Activated naive CD8-positive, alpha-beta T cell treated with anti-CD3 and anti-CD28 coated beads, Interleukin-2, amount 50 U/mL, for 24 hours (primary cell): ENCODE results near the gene CPSF7.
"Not testable (repeated sequence)": the region's sequence is repeated elsewhere in the genome, so short reads cannot be mapped to it uniquely, and the experiment has no call there.

Source experiments
- ATAC-seq: fragments of 150-1000 bp; cut with Tn5 transposase; one replicate; pipeline ENCODE4 v1.10.0; 2021
- DNase-seq: peaks from one replicate; pipeline ENCODE4 v3.0.0; 2021
- H3K27ac Mint-ChIP-seq: one replicate; pipeline ENCODE4 v1.8.0; 2021; ENCODE audit warnings: mild to moderate bottlenecking, mixed read lengths
- H3K27me3 Mint-ChIP-seq: one replicate; pipeline ENCODE4 v1.8.0; 2021; ENCODE audit warnings: mixed read lengths
- H3K36me3 Mint-ChIP-seq: one replicate; pipeline ENCODE4 v1.8.0; 2021; ENCODE audit warnings: low read depth, mixed read lengths
- H3K4me1 Mint-ChIP-seq: one replicate; pipeline ENCODE4 v1.8.0; 2021; ENCODE audit warnings: mixed read lengths
- H3K4me3 Mint-ChIP-seq: one replicate; pipeline ENCODE4 v1.8.0; 2021; ENCODE audit warnings: mild to moderate bottlenecking, moderate library complexity, mixed read lengths
- H3K9me3 Mint-ChIP-seq: one replicate; pipeline ENCODE4 v1.8.0; 2021; ENCODE audit warnings: mixed read lengths

CPSF7 gene

DNA sequence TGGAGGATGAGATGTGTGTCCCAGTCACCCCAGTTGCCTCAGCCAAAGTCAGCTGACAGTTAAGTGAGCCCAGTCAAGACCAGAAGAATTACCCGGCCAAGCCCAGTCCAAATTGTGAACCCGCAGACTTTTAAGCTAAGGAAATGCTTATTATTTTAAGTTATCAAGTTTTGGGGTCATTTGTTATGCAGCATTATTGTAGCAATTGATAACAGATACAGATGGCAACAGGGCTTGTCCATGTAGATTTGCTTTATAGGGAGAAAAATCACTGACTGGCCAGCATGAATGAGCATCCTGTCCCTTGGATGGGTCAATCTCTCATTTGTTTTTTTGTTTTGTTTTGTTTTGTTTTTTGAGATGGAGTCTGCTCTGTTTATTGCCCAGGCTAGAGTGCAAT, 23.1 kb upstream of the CPSF7 start:
- H3K36me3 Mint-ChIP-seq: peaks cover 26% of the 10 kb centered on the region
- no peak for DNase-seq
- H3K4me1 Mint-ChIP-seq: peaks cover 10% of the 10 kb centered on the region
- no peaks in the 10 kb centered on the region for H3K27me3 Mint-ChIP-seq
- no peak for ATAC-seq
- no peak overlapping the region for H3K4me3 Mint-ChIP-seq
- no peak overlapping the region for H3K27ac Mint-ChIP-seq
- no peaks in the 10 kb centered on the region for H3K9me3 Mint-ChIP-seq

- Mint-ChIP-seq H3K9me3 (no peaks in the 10 kb centered on the region), H3K27ac (no peak overlapping the region), H3K4me1 (peaks cover 22% of the 10 kb centered on the region), H3K27me3 (no peaks in the 10 kb centered on the region), H3K36me3 (peaks cover 22% of the 10 kb centered on the region), H3K4me3 (no peak overlapping the region)
- DNase-seq (no peak), ATAC-seq (no peak)
These were observed 18.8 kb upstream of the CPSF7 start for GRCh38 chr11:61448552-61448927.

- DNase-seq (no peak), ATAC-seq (peak; percentile 88)
- peaks cover 28% of the 10 kb centered on the region for H3K36me3 Mint-ChIP-seq
- H3K4me1 Mint-ChIP-seq: peaks cover 28% of the 10 kb centered on the region
- H3K27ac Mint-ChIP-seq: peak overlapping the region; percentile 85
- H3K9me3 Mint-ChIP-seq: no peaks in the 10 kb centered on the region
- H3K4me3 Mint-ChIP-seq: no peak overlapping the region
- no peaks in the 10 kb centered on the region for H3K27me3 Mint-ChIP-seq
These were observed 18.1 kb upstream of the CPSF7 start for GRCh38 chr11:61447601-61448551.

- peak overlapping the region; percentile 64 for H3K27ac Mint-ChIP-seq
- no peak overlapping the region for H3K4me3 Mint-ChIP-seq
- no peaks in the 10 kb centered on the region for H3K9me3 Mint-ChIP-seq
- ATAC-seq (peak; percentile 77), DNase-seq (peak; percentile 84)
- peaks cover 35% of the 10 kb centered on the region for H3K4me1 Mint-ChIP-seq
- no peaks in the 10 kb centered on the region for H3K27me3 Mint-ChIP-seq
- peaks cover 33% of the 10 kb centered on the region for H3K36me3 Mint-ChIP-seq
These were observed 16.5 kb upstream of the CPSF7 start for GRCh38 chr11:61446211-61446651.

GRCh38 chr11:61445516-61445915, 15.7 kb upstream of the CPSF7 start:
- Mint-ChIP-seq H3K27ac (no peak overlapping the region), H3K4me1 (peaks cover 33% of the 10 kb centered on the region)

DNA sequence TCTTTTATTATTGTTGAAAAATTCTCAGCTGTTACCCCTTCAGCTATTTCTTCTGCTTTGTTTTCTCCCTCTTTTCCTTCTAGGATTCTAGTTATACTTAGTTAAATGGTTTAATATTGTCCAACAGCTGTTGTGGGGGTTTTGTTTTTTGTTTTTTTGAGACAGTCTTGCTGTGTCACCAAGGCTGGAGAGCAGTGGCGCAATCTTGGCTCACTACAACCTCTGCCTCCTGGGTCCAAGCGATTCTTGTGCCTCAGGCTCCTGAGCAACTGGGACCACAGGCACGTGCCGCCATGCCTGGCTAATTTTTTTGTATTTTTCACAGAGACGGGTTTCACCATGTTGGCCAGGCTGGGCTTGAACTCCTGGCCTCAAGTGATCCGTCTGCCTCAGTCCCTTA, 12.8 kb upstream of the CPSF7 start:
- Mint-ChIP-seq H3K9me3 (no peaks in the 10 kb centered on the region), H3K27ac (peak overlapping the region; percentile 67), H3K27me3 (no peaks in the 10 kb centered on the region), H3K36me3 (peaks cover 49% of the 10 kb centered on the region), H3K4me3 (no peak overlapping the region), H3K4me1 (peaks cover 23% of the 10 kb centered on the region)
- no peak for ATAC-seq
- DNase-seq: no peak

More at GRCh38 chr11:61445516-61445915, 15.7 kb upstream of the CPSF7 start:
- Mint-ChIP-seq H3K27me3 (no peaks in the 10 kb centered on the region), H3K4me3 (no peak overlapping the region), H3K9me3 (no peaks in the 10 kb centered on the region), H3K36me3 (peaks cover 33% of the 10 kb centered on the region)
- DNase-seq (no peak), ATAC-seq (no peak)

GRCh38 chr11:61439615-61440014, 9.8 kb upstream of the CPSF7 start:
- H3K27ac Mint-ChIP-seq: no peak overlapping the region
- ATAC-seq: no peak
- no peaks in the 10 kb centered on the region for H3K27me3 Mint-ChIP-seq

GRCh38 chr11:61437496-61437895, 7.7 kb upstream of the CPSF7 start:
- H3K4me1 Mint-ChIP-seq: peaks cover 33% of the 10 kb centered on the region
- no peaks in the 10 kb centered on the region for H3K9me3 Mint-ChIP-seq
- H3K27me3 Mint-ChIP-seq: no peaks in the 10 kb centered on the region
- no peak for ATAC-seq
- no peak for DNase-seq
- H3K27ac Mint-ChIP-seq: no peak overlapping the region
- H3K4me3 Mint-ChIP-seq: no peak overlapping the region
- peaks cover 53% of the 10 kb centered on the region for H3K36me3 Mint-ChIP-seq

More at GRCh38 chr11:61439615-61440014, 9.8 kb upstream of the CPSF7 start:
- DNase-seq: no peak
- Mint-ChIP-seq H3K4me3 (no peak overlapping the region), H3K4me1 (peaks cover 27% of the 10 kb centered on the region), H3K9me3 (no peaks in the 10 kb centered on the region), H3K36me3 (peaks cover 57% of the 10 kb centered on the region)

- not testable (repeated sequence) for DNase-seq, H3K27me3 Mint-ChIP-seq, H3K9me3 Mint-ChIP-seq, ATAC-seq
- peaks cover 68% of the 10 kb centered on the region for H3K4me1 Mint-ChIP-seq
- H3K4me3 Mint-ChIP-seq: peak overlapping the region; percentile 95
- peaks cover 35% of the 10 kb centered on the region for H3K36me3 Mint-ChIP-seq
- peak overlapping the region; percentile 96 for H3K27ac Mint-ChIP-seq
These were observed 1.1 kb upstream of the CPSF7 start for GRCh38 chr11:61430839-61431238.

DNA sequence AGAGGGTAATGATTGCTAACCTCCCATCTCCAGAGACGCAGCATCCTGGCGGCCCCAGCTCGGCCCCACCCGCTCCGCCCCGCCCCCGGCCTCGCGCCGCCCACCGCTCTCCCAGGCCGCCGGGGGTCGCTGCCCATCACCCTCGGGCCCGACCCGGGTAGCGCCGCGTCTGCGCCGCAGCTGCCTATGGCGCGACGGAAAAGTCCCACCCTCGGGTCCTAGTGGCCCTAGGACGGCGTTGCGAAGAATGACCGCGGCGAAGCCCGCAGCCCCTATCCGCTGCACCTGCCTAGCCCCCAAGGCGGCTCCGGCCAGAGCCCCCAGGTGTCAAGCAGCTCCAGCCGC, 457 bp downstream of the CPSF7 start:
- DNase-seq (peak; percentile 79), ATAC-seq (peak; percentile 64)
- Mint-ChIP-seq H3K36me3 (peaks cover 42% of the 10 kb centered on the region), H3K27ac (peak overlapping the region; percentile 97), H3K4me3 (peak overlapping the region; percentile 95), H3K9me3 (no peaks in the 10 kb centered on the region), H3K4me1 (peaks cover 66% of the 10 kb centered on the region), H3K27me3 (no peaks in the 10 kb centered on the region)

DNA sequence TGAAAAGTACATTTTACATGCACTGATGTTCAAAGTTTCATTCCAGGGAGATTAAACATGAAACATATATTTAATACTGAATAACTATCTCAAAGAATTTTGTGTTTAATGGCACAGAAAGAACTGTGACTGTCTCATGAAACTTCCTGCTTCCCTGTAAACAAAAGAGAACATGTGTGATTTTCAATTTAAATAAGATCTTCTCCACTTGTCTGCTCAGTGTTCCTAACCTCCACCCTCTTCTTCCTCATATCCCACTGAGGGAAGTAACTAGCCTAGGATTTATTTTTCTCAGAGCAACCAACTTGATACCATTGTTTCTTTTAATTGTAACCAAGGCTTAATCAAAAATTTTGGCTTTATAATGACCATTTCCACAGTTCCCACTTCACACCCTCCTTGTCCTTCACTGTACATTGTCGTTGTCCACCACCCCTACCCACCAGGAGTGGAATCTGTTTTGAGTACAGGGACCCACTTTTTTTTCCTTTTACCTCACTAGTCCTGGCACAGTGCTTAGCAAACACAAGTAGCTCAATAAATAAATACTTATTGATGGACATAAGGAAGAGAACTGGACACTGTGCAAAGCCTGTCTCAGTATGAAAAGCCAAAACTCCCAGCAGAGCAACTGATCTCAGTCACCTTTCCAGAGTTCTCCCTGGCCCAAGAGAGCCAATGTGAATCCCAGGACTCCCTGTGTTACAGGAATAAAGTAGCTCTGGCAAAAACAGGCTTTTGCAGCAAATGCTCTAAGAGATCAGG, 4.2 kb downstream of the CPSF7 start:
- peak overlapping the region; percentile 19 for H3K27ac Mint-ChIP-seq
- H3K9me3 Mint-ChIP-seq: no peaks in the 10 kb centered on the region
- peaks cover 48% of the 10 kb centered on the region for H3K4me1 Mint-ChIP-seq
- DNase-seq: no peak
- H3K36me3 Mint-ChIP-seq: peaks cover 64% of the 10 kb centered on the region
- H3K4me3 Mint-ChIP-seq: no peak overlapping the region
- H3K27me3 Mint-ChIP-seq: no peaks in the 10 kb centered on the region
- no peak for ATAC-seq

DNA sequence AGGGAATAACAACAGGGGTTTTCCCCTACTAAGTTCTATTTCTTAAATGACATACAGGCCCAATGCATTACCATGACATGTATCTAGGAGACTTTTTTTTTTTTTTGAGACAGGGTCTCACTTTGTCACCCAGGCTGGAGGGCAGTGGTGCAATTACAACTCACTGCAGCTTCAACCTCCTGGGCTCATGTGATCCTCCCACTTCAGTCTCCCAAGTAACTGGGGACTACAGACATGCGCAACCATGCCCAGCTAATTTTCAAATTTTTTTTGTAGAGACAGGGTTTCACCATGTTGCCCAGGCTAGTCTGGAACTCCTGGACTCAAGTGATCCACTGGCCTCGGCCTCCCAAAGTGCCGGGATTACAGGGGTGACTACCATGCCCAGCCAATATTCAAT, 7.5 kb downstream of the CPSF7 start:
- Mint-ChIP-seq H3K27ac (no peak overlapping the region), H3K4me3 (no peak overlapping the region), H3K4me1 (peaks cover 56% of the 10 kb centered on the region), H3K9me3 (no peaks in the 10 kb centered on the region), H3K27me3 (no peaks in the 10 kb centered on the region), H3K36me3 (peaks cover 75% of the 10 kb centered on the region)
- ATAC-seq (no peak), DNase-seq (no peak)

DNA sequence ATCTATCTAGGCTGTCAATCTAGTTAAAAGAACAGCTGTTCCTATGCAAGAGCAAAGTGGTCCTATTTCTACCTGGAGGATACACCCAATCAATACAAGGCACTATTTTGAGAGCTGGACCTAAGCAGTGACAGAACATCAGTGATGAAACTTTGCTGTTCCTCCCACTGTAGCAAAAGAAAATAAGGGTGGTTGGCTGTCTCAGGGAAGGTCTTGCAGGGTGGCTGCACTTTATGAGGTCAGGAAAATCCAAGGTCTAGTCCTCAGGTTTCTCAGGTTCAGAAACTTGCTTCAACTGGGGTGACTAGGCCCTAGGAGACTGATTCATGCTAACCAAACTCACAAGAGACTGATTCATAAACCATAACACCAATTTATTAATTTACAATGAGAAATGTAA, 11.6 kb downstream of the CPSF7 start:
- DNase-seq: no peak
- peaks cover 81% of the 10 kb centered on the region for H3K36me3 Mint-ChIP-seq
- H3K4me1 Mint-ChIP-seq: peaks cover 37% of the 10 kb centered on the region
- ATAC-seq: peak; percentile 49
- H3K4me3 Mint-ChIP-seq: no peak overlapping the region
- H3K27ac Mint-ChIP-seq: peak overlapping the region; percentile 53
- no peaks in the 10 kb centered on the region for H3K27me3 Mint-ChIP-seq
- no peaks in the 10 kb centered on the region for H3K9me3 Mint-ChIP-seq

DNA sequence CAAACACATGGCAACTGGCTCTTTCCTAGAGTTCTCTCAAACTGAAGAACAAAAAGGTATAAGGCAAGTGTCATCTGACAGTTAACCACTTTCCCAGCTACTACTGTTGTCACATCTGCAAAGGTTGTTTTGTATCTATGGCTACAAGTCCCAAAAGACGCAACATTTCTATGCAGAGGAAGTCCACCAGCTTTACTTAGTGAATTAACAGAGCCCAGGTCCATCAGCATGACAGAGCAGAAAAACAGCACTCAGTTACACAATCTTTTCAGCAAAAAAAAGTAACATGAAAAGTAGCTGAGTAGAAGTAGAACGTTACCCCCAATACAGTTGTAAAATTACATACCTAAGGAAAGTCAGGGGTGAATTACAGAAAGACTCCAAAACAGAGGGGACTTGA, 12.1 kb downstream of the CPSF7 start:
- DNase-seq (no peak), ATAC-seq (no peak)
- Mint-ChIP-seq H3K9me3 (no peaks in the 10 kb centered on the region), H3K36me3 (peaks cover 83% of the 10 kb centered on the region), H3K27me3 (no peaks in the 10 kb centered on the region), H3K4me1 (peaks cover 35% of the 10 kb centered on the region), H3K27ac (peak overlapping the region; percentile 25), H3K4me3 (no peak overlapping the region)

DNA sequence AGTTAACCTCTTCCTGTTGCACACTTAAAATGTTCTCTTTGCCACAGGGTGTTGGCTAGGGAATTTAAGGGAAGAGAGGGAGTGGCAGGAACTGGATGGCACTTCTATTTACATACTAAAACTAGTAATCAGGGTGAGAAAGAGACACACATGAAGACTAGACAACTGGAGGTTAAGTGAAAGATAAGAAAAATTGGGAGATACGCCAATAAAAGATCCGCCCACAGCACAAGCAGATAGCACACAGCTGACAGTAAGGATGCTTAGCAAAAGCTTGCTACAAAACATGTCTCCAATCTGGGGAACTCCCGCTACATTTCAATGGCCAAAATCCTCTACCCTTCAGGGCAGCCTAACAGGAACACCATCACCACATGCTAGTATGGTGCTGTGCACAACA, 12.8 kb downstream of the CPSF7 start:
- no peak for DNase-seq
- H3K4me3 Mint-ChIP-seq: no peak overlapping the region
- ATAC-seq: no peak
- H3K36me3 Mint-ChIP-seq: peaks cover 77% of the 10 kb centered on the region
- H3K4me1 Mint-ChIP-seq: peaks cover 34% of the 10 kb centered on the region
- H3K27ac Mint-ChIP-seq: peak overlapping the region; percentile 7
- no peaks in the 10 kb centered on the region for H3K9me3 Mint-ChIP-seq
- H3K27me3 Mint-ChIP-seq: no peaks in the 10 kb centered on the region
